GM21786 (cell line): Measurements from ENCODE around the gene LMTK2.
A peak's percentile ranks its signal among the peaks of the same experiment; 100 is the strongest.

Experiments
- ATAC-seq: cut with Tn5 transposase; IDR thresholded peaks from one replicate; pipeline ENCODE4 v1.9.1; 2021; ENCODE audit not compliant: unreplicated experiment

The LMTK2 gene

DNA sequence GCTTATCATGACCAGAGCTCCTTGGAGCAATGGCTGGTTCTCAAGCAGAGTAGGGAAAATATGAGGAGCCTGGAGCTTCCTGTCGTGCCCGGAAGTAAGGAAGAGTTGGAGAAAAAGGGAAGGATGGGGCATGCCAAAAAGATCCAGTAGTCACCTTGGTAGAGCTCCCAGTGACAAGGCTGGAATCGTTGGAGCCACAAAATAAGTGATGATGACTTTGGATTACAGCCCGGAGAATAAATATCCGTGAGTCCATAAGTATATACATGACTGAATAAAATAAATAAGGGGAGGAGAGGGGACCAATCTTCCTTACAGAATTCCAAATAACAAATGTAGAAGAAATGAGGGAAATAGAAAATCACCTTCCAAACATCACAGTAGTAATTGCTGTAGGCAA, 29.3 kb downstream of the LMTK2 start:
- ATAC-seq, result no peak

- no peak for ATAC-seq
Measured at GRCh38 chr7:98136423-98136822, 29.8 kb downstream of the LMTK2 start.

GRCh38 chr7:98137134-98137825, 30.6 kb downstream of the LMTK2 start:
- no peak for ATAC-seq

DNA sequence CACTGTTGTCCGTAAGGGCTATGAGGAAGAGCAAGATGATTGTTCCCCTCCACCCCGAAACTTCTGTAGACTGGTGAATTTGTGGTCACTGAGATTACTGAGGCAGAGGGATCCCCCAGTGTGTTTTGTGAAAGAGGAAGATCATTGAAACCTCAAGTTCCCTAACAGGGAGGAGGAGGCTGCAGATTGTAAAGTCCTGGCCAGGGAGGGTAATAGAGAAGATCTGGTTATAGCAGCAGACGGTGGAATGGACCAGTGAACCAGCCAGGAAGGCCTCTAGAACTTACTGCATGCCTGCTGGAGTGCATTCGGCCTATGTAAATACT, 31.1 kb downstream of the LMTK2 start:
- peak; percentile 67 for ATAC-seq

- no peak for ATAC-seq
Measured at GRCh38 chr7:98138672-98139071, 32.0 kb downstream of the LMTK2 start.

DNA sequence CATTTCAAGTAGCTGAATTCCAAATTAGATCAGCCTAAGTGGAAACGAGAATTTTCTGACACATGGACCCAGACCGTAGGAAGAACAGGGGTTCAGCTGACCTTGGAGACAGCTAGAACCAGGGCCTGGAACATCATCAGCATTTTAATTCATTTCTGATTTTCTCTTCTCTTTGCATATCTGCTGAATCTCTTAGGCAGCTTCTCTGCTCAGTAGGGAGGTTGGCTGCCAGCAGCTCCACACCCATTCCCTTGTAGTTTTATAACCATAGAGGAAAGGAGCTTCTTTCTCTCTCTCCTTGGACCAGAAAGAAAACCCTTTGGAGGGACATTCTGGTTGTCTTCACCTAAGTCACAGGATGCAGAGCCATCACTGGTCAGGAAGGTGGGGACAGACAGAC, 36.0 kb downstream of the LMTK2 start:
- no peak for ATAC-seq

- ATAC-seq, result no peak
Measured at GRCh38 chr7:98148607-98149006, 41.9 kb downstream of the LMTK2 start.

- no peak for ATAC-seq
Measured at GRCh38 chr7:98149116-98149692, 42.5 kb downstream of the LMTK2 start.

DNA sequence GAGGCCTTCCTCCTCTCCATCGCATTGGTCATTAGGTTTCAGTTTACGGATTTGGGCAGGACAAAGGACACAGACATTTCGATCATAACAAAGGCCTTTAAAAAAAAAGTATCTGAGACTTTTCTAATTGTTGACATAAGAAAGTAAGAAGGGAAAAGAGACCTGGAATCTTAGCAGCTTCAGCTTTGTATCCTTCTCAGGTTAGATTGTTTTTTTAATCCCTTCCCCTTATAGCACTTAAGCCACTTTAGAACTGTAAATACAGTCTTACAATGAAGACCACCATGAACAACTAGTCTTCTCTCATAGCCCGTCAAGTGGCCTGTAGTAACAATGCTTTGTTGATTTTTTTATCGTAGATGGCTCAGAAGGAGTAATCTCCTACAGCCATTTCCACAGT, 45.2 kb downstream of the LMTK2 start:
- no peak for ATAC-seq

GRCh38 chr7:98156700-98157099, 50.0 kb downstream of the LMTK2 start:
- no peak for ATAC-seq

DNA sequence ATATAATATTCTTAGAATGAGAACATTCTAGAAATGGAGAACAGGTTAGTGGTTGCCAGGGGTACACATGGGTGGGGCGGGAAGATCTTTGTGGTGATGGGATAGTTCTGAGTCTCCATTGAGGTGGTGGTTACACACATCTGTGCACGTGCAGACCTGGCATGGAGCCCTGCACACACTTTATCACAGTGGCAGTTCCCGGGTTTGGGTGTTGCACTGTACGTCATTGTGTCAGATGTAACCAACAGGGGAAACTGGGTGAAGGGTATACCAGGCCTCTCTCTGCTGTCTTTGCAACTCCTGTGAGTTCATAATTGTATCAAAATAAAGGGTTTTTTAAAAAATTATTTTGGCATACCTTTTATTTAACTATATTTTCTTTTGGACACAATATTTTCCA, 51.1 kb downstream of the LMTK2 start:
- ATAC-seq, result no peak

DNA sequence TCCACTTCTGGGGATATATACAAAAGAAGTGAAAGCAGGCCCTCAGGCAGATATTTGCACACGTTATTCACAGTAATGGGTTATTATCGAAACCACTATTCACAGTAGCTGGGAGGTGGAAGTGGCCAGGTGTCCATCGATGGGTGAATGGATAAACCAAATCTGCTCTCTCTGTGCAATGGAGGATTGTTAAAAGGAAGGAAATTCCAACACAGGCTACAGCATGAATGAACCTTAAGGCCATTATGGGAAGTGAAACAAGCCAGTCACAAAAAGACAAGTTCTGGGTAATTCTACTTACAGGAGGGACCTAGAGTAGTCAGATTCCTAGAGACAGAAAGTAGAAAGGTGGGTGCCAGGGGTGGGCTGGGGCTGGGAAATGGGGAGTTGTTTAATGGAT, 56.1 kb downstream of the LMTK2 start:
- ATAC-seq, result no peak

GRCh38 chr7:98163269-98163668, 56.6 kb downstream of the LMTK2 start:
- ATAC-seq, result no peak

DNA sequence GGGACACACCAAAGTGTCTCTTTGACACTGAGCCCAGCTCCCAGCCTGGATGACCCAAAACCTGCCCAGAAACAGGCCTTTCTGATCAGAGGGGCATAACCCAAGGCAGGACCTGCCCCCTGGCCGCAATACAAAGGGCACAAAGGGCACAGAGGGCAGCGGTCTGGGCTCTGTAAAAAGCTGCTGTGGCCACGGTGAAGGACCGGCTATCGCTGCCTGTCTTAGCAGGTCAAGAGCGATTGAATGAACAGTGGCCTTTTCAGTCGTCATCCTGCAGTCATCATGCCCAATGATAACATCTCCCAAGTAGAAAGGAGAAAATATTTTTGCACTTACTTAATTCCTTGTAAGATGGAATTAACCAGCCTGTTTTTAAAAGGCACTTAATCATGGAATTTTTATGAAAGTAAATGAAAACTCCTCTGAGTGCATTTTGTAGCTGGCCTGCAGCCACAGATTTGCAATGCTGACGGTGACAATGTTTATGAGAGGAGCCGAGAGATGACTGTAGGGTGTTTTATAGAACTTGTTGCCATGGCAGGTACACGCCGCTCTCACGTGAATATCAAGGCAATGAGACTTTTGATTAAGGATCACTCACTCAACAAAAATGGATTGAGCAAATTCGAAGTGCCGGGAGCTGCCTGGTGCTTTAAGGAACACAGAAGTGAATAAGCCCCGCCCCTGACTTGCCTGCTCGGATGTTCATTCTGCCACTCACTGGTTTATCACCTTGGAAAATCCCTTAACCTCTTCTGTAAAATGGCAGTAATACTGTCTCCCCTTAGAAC, 57.2 kb downstream of the LMTK2 start:
- no peak for ATAC-seq

DNA sequence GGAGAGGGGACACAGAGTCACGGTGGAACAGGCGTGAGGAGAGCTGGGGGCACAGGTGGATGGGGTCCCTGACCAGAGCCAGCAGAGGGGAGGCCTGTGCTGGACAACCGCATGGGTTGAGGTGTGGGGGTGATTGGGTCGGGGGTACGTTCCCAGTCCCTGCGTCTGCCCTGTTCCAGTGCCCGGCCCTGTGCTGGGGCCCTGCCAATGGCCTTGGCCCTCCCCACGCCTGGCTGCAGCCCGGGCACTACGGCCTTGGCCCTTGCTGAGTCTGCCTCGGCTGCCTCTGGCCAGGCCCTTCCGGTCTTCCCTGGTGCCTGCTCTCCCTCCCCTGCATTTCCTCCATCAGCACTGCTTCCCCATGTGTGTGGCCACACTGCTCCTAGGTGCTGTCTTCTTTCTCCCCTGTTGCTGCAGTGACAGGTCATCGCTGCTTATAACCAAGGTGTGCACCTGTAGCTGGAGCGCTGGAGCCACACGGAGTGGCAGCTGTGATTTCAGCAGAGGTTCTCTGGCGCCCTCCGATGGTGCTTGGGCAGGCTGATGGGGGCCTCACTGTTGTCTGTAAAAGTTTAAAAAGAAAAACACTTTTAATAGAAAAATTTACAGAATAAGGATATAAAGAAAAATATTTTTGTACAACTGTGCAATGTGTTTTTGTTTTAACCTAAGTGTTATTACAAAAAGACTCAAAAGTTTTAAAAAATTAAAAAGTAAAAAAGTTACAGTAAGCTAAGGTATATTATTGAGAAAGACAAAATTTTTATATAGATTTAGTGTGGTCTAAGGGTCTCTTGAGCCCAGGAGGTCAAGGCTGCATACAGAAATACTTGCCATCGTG, 59.4 kb downstream of the LMTK2 start:
- ATAC-seq, result no peak

DNA sequence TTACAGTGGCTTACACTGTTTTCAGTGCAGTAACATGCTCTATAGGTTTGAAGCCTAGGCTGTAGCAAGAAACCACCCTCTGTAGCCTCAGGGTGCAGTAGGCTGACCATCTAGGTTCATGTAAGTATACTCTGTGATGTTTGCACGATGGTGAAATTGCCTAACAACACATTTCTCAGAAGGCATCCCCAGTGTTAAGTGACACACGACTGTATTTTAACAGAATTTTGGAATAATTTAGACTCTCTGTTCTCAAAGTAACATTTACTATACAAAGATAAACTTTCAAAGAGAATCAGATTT, 60.0 kb downstream of the LMTK2 start:
- no peak for ATAC-seq

DNA sequence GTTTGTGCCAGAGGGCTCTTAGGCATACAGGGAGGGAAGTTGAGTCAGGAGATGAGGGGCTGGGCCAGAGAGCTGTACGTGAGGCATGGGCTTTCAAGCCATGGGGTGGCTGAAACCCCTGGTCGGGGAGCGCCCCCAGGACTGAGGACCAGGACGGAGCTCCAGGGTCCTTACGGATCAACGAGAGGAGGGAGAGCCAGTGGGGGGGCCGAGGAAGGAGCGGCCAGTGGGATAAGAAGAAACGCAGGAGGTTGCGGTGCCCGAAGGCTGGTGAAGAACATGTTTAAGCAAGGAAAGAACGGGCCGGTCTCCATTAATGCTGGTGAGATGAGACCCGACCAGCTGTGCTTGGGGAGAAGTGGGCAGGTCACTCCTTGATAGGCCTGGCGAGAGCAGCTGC, 61.0 kb downstream of the LMTK2 start:
- no peak for ATAC-seq

- ATAC-seq, result peak; percentile 63
Measured at GRCh38 chr7:98168181-98168903, 61.7 kb downstream of the LMTK2 start.

- ATAC-seq, result no peak
Measured at GRCh38 chr7:98168904-98169621, 62.4 kb downstream of the LMTK2 start.

- ATAC-seq, result no peak
Measured at GRCh38 chr7:98170966-98171365, 64.3 kb downstream of the LMTK2 start.
